ENCODE measurements around the gene SLC12A4. TPM values are rescaled to one million over a fixed set of nuclear protein-coding genes. Genes with fewer than 3 reads are reported as not detected.
"Not testable (repeated sequence)": the region's sequence is repeated elsewhere in the genome, so short reads cannot be mapped to it uniquely, and the experiment has no call there.

SLC12A4 gene
- total RNA-seq, 2 experiments from 2014 or later: 21.8 to 25.8 TPM

DNA sequence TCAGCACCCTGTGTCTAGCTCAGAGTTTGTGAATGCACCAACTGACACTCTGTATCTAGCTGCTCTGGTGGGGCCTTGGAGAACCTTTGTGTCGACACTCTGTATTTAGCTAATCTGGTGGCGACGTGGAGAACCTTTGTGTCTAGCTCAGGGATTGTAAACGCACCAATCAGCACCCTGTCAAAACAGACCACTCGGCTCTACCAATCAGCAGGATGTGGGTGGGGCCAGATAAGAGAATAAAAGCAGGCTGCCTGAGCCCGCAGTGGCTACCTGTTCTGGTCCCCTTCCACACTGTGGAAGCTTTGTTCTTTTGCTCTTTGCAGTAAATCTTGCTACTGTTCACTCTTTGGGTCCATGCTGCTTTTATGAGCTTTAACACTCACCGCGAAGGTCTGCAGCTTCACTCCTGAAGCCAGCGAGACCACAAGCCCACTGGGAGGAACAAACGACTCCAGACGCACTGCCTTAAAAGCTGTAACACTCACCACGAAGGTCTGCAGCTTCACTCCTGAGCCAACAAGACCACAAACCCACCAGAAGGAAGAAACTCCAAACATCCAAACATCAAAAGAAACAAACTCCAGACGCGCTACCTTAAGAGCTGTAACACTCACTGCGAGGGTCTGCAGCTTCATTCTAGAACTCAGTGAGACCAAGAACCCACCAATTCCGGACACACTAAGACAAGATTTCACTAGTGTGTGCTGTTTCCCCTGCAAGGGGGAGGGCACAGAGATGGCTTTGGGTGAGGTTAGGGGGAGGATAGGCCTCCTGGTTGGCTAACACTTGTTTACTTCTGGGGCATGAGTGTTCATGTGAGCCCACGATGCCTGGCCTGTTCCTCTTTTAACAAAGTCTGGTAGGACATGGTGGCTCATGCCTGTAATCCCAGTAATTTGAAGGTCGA, 30.6 kb upstream of the SLC12A4 start, which contains the start of gene DPEP2:
Gene DPEP2 (minus strand): TSS at position 706 of the 910 bp plus-strand sequence. CDS start 6,272 bp downstream, outside the sequence.
- H3K27me3 Mint-ChIP-seq; intact Hi-C loops (cut with DNase I, micrococcal nuclease); H3K9me3 Mint-ChIP-seq (ENCODE audit: low read depth); H3K36me3 Mint-ChIP-seq (ENCODE audit: low read depth): not testable (repeated sequence)
- ATAC-seq (peak; percentile 90), DNase-seq (peak; percentile 68)
- Mint-ChIP-seq H3K4me1 (peaks cover 50% of the 10 kb centered on the region), H3K27ac (peak within 1 kb of the TSS; percentile 96), H3K4me3 (peak within 1 kb of the TSS; percentile 77)
- CTCF ChIA-PET: interaction anchor here (0.6 to 1.8 kb wide), 15 partner anchors 9 to 442 kb away, joined by 3 to 6 read pairs (median 3); partner anchors contain the start of genes DDX28 and DUS2
- POLR2A ChIA-PET: interaction anchor here (0.7 to 2.5 kb wide), 6 partner anchors 12 to 193 kb away, joined by 3 to 21 read pairs (median 6); partner anchors contain the start of genes DDX28, DUS2, NFATC3 and RANBP10

DNA sequence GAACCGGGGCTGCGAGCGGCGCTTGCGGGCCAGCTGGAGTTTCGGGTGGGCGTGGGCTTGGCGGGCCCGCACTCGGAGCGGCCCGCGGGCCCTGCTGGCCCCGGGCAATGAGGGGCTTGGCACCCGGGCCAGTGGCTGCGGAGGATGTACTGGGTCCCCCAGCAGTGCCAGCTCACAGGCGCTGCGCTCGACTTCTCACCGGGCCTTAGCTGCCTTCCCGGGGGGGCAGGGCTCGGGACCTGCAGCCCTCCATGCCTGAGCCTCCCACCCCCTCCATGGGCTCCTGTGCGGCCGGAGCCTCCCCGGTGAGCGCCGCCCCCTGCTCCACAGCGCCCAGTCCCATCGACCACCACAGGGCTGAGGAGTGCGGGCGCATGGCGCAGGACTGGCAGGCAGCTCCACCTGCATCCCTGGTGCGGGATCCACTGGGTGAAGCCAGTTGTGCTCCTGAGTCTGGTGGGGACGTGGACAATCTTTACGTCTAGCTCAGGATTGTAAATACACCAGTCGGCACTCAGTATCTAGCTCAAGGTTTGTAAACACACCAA, 29.9 kb upstream of the SLC12A4 start:
- ATAC-seq; intact Hi-C loops (cut with DNase I, micrococcal nuclease); DNase-seq; H3K36me3 Mint-ChIP-seq (ENCODE audit: low read depth); H3K27me3 Mint-ChIP-seq; H3K4me3 Mint-ChIP-seq; H3K9me3 Mint-ChIP-seq (ENCODE audit: low read depth): not testable (repeated sequence)
- CTCF ChIA-PET: interaction anchor here (0.5 to 1.8 kb wide), 13 partner anchors 9 to 441 kb away, joined by 3 to 6 read pairs (median 3); partner anchors contain the start of genes DDX28 and DUS2
- H3K27ac Mint-ChIP-seq: peak overlapping the region; percentile 96
- POLR2A ChIA-PET: interaction anchor here (0.7 to 2.5 kb wide), 6 partner anchors 11 to 192 kb away, joined by 3 to 21 read pairs (median 6); partner anchors contain the start of genes DDX28, DUS2, NFATC3 and RANBP10
- H3K4me1 Mint-ChIP-seq: peaks cover 57% of the 10 kb centered on the region

DNA sequence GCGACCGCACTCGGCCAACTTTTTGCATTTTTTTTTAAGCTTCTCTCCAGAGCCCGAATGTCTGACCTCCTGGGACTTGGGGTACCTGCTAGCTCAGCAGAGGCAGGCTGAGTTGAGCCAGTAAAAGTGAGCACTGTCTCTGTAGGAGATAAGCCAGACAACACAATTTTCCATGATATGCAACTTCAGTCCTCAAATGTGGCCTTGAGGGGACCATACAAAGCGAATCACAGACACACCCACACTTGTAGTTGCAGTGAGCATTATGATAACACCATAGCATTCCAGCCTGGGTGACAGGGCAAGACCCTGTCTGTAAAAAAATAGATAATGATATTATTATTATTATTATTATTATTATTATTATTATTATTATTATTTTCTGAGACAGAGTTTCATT, 28.2 kb upstream of the SLC12A4 start:
- DNase-seq: no peak
- CTCF ChIA-PET: interaction anchor here (0.6 to 2.1 kb wide), 2 partner anchors 10 to 15 kb away, joined by 4 to 8 read pairs; no protein-coding TSS in a partner anchor
- Mint-ChIP-seq H3K27me3 (no peaks in the 10 kb centered on the region), H3K27ac (no peak overlapping the region), H3K36me3 (ENCODE audit: low read depth) (peaks cover 3% of the 10 kb centered on the region), H3K4me1 (peaks cover 65% of the 10 kb centered on the region), H3K9me3 (ENCODE audit: low read depth) (no peaks in the 10 kb centered on the region), H3K4me3 (no peak overlapping the region)
- ATAC-seq: no peak
- intact Hi-C loops (cut with DNase I, micrococcal nuclease): no loop called here
- POLR2A ChIA-PET: interaction anchor here (0.6 kb wide), 1 partner anchor 62 kb away, joined by 3 read pairs; no protein-coding TSS in a partner anchor

DNA sequence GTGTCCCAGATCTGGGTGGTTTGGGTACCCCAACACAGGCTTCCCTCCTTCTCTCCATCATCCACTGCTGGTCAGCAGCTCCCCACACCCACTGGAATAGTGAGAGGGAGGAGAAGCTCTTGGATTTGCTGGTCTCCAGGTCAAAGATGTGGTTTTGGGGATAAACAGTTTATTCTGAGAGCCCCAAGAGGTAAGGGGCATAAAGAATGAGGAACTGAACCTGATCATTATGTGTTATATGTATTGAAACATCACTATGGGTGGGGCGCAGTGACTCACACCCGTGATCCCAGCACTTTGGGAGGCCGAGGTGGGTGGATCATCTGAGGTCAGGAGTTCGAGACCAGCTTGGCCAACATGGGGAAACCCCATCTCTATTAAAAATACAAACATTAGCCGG, 27.0 kb upstream of the SLC12A4 start:
- POLR2A ChIA-PET: no interaction called here
- Mint-ChIP-seq H3K4me3 (no peak overlapping the region), H3K36me3 (ENCODE audit: low read depth) (peaks cover 3% of the 10 kb centered on the region), H3K4me1 (peaks cover 58% of the 10 kb centered on the region), H3K27me3 (no peaks in the 10 kb centered on the region), H3K27ac (no peak overlapping the region), H3K9me3 (ENCODE audit: low read depth) (no peaks in the 10 kb centered on the region)
- CTCF ChIA-PET: interaction anchor here (0.7 to 2.4 kb wide), 4 partner anchors 11 to 233 kb away, joined by 3 to 11 read pairs (median 7); no protein-coding TSS in a partner anchor
- ATAC-seq: no peak
- DNase-seq: peak; percentile 50
- intact Hi-C loops (cut with DNase I, micrococcal nuclease): no loop called here

DNA sequence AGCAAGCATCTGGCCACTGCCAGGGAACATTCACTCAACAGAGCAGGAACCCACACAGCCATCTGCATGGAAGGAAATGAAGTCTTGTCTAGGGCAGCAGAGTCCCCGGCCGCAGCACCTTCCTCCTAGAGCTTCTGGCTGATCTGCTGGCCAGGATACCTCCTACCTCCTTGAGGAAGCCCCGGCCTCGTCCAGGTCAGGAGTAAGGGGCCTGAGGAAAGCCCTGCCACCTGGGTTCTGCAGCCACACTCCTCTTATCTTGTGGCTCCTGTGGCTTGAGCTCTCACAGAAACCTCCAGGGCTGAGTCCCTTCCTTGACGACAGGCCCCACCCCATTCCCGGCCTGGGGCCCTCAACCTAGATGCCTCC, 25.6 kb upstream of the SLC12A4 start:
- Mint-ChIP-seq H3K4me3 (peak overlapping the region; percentile 69), H3K4me1 (peaks cover 44% of the 10 kb centered on the region), H3K27ac (peak overlapping the region; percentile 96)
- POLR2A ChIA-PET; H3K36me3 Mint-ChIP-seq (ENCODE audit: low read depth); DNase-seq; H3K9me3 Mint-ChIP-seq (ENCODE audit: low read depth); intact Hi-C loops (cut with DNase I, micrococcal nuclease); H3K27me3 Mint-ChIP-seq: not testable (repeated sequence)
- CTCF ChIA-PET: interaction anchor here (0.6 to 2.4 kb wide), 9 partner anchors 8 to 236 kb away, joined by 3 to 11 read pairs (median 6); partner anchors contain the start of genes DDX28 and DUS2
- ATAC-seq: peak; percentile 28

DNA sequence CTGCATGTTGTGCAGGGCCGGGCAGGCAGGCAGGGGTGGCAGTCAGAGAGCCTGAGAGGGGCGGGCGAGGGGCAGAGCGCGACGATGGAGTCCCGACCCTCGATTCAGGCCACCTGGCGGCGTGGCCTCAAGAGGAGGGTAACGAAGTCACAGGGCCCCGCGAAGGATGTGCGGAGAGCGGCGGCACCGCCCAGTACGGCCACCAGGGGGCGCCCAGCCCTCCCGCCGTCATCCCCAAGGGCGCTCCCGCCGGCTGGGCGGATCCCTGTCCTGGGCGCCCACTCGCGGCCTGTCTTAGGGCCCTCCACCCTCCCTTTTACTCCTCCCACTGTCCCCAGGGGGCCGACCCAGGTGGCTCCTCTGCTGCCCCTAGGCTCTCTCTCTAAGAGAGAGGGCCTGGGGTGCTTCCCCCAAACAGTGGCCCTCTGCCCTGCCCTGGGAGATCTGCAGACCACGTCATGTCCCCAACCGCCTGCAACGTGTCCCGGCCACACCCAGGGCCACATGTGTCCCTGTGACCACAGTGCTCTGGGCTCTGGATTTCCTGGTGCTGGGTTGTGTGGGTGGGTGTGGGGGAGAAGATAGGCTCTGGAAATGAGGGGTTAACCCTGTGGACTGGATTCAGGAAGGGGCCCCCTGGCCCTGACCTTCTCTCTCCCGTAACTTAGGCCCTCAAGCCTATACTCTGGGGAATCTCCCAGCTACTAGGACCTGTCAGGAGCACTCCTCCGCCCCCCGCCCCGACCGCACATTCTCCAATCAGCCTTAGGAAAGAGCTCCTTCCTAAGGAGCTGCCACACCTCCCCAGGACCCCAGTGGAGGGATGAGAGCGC, 25.0 kb upstream of the SLC12A4 start:
- peak overlapping the region; percentile 96 for H3K27ac Mint-ChIP-seq
- peak overlapping the region; percentile 69 for H3K4me3 Mint-ChIP-seq
- intact Hi-C loops (cut with DNase I, micrococcal nuclease): loop anchor here (1.0 to 2.0 kb wide), 7 partner anchors 25 to 236 kb away; partner anchors contain the start of genes DDX28 (in 2 of the 2), DUS2 (in 2 of the 2) and SLC12A4 (in 1 of the 2)
- peaks cover 38% of the 10 kb centered on the region for H3K4me1 Mint-ChIP-seq
- DNase-seq (peak; percentile 92), ATAC-seq (peak; percentile 89)
- no peaks in the 10 kb centered on the region for H3K36me3 Mint-ChIP-seq (ENCODE audit: low read depth)
- ChIA-PET POLR2A (no interaction called here), CTCF (interaction anchor here (0.9 to 2.4 kb wide), 7 partner anchors 9 to 53 kb away, joined by 3 to 11 read pairs (median 6); partner anchors contain the start of genes DDX28 and DUS2)
- no peaks in the 10 kb centered on the region for H3K9me3 Mint-ChIP-seq (ENCODE audit: low read depth)
- no peaks in the 10 kb centered on the region for H3K27me3 Mint-ChIP-seq

DNA sequence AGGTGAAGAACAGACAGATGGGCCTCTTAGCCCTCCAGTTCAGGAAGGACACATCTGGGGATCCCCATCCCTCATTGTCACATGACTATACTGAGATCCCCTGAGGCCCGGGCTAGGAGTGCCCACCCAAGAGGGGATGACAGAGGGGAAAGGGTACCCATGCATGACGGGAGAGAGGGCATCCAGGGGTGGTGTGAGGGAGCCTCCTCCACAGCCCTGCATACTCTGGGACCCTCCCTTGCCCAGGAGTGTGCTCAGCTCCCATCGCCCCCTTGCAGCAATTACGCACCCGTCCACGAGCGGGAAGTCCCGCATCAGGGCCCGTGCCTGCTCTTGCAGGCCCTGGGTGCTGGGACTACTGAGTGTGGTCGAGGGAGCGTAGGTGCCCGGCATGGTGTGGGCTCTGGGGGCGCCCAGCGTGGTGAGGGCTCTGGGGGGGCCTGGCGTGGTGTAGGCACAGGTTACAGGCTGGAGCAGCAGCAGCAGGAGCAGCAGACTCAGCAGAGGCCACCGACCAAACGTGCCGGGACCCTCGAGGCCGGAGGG, 24.3 kb upstream of the SLC12A4 start:
- peak overlapping the region; percentile 43 for H3K27ac Mint-ChIP-seq
- H3K4me3 Mint-ChIP-seq: no peak overlapping the region
- ATAC-seq (no peak), DNase-seq (no peak)
- peaks cover 36% of the 10 kb centered on the region for H3K4me1 Mint-ChIP-seq
- intact Hi-C loops (cut with DNase I, micrococcal nuclease): loop anchor here (1.0 to 2.0 kb wide), 7 partner anchors 24 to 237 kb away; partner anchors contain the start of genes DDX28 (in 2 of the 2), DUS2 (in 2 of the 2) and SLC12A4 (in 1 of the 2)
- H3K27me3 Mint-ChIP-seq: no peaks in the 10 kb centered on the region
- CTCF ChIA-PET: interaction anchor here (0.8 to 1.6 kb wide), 5 partner anchors 13 to 73 kb away, joined by 3 to 6 read pairs (median 3); partner anchors contain the start of genes DDX28 and DUS2
- POLR2A ChIA-PET: no interaction called here
- H3K9me3 Mint-ChIP-seq (ENCODE audit: low read depth): no peaks in the 10 kb centered on the region
- H3K36me3 Mint-ChIP-seq (ENCODE audit: low read depth): no peaks in the 10 kb centered on the region

DNA sequence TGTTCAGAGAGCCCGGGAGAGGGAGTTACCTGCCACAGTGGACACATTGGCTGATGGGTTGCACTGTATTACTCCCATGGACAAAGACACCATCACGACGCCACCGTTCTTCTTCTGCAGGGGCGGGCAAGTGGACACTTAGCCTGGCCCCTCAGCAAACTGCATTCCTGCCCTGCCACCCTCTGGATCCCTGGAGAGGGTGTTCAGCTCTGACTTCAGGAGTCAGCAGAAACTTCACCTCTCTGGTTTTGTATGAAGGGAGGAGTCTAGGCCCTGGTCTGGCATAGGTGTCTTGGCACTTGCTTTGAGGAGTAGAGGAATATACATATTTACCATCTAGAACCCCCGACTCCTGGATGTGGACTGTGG, 21.6 kb upstream of the SLC12A4 start:
- Mint-ChIP-seq H3K9me3 (ENCODE audit: low read depth) (no peaks in the 10 kb centered on the region), H3K4me3 (no peak overlapping the region), H3K36me3 (ENCODE audit: low read depth) (no peaks in the 10 kb centered on the region), H3K4me1 (peaks cover 21% of the 10 kb centered on the region), H3K27me3 (no peaks in the 10 kb centered on the region), H3K27ac (peak overlapping the region; percentile 47)
- DNase-seq: no peak
- ATAC-seq: no peak
- intact Hi-C loops (cut with DNase I, micrococcal nuclease): no loop called here
- POLR2A ChIA-PET: no interaction called here
- CTCF ChIA-PET: no interaction called here

DNA sequence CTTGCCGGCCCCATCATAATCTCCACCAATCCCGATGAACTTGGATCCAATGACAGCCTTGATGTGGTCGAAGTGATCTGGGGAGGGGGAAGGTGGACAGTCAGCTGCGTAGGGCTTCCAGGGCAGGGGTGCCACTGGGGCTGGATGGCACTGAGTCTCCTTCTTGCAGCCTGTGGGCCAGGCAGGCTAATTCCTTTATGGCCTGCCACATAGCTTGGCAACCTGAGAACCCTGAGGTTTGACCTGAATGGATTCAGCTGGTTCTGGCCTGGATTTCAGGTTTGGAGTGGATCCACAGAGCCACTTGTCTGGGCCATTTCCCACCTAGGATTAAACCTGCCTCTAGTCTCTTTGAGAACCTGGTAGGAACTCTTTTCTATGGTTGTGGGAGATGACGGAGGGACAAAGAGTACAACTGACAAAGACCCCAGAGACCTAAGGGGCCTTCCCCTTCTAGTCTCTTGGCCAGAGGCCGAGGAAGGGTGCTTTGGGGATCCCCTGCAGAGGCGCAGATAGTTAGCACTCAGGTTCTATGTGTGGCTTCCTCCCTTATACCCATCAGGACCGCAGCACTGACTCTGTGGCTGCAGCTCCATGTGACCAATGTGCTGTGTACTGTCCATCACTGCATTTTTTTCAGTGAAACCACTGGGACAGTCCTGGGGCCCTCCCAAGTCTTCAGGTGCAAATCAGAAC, 21.0 kb upstream of the SLC12A4 start:
- CTCF ChIA-PET: interaction anchor here (0.5 kb wide), 1 partner anchor 9 kb away, joined by 3 read pairs; the partner anchor contains the start of gene DPEP2
- Mint-ChIP-seq H3K27me3 (no peaks in the 10 kb centered on the region), H3K4me3 (no peak overlapping the region), H3K36me3 (ENCODE audit: low read depth) (no peaks in the 10 kb centered on the region), H3K27ac (no peak overlapping the region), H3K4me1 (peaks cover 22% of the 10 kb centered on the region), H3K9me3 (ENCODE audit: low read depth) (no peaks in the 10 kb centered on the region)
- intact Hi-C loops (cut with DNase I, micrococcal nuclease): no loop called here
- no peak for ATAC-seq
- POLR2A ChIA-PET: no interaction called here
- no peak for DNase-seq

DNA sequence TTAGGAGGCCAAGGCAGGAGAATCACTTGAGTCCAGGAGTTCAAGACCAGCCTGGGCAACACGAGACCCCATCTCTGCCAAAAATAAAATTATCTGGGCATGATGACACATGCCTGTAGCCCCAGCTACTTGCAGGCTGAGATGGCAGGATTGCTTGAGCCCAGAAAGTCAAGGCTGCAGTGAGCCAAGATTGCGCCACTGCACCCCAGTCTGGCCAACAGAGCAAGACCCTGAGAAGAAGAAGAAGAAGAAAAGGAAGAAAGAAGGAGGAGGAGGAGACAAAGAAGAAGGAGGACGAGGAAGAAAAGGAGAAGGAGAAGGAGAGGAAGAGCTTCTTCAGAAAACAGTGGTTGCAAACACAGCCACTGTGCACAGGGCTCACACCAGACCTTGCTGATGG, 20.2 kb upstream of the SLC12A4 start:
- POLR2A ChIA-PET: no interaction called here
- no peak overlapping the region for H3K27ac Mint-ChIP-seq
- peaks cover 26% of the 10 kb centered on the region for H3K4me1 Mint-ChIP-seq
- H3K27me3 Mint-ChIP-seq: no peaks in the 10 kb centered on the region
- no peaks in the 10 kb centered on the region for H3K36me3 Mint-ChIP-seq (ENCODE audit: low read depth)
- CTCF ChIA-PET: interaction anchor here (1.4 kb wide), 1 partner anchor 10 kb away, joined by 5 read pairs; the partner anchor contains the start of gene DPEP2
- DNase-seq (no peak), ATAC-seq (no peak)
- intact Hi-C loops (cut with DNase I, micrococcal nuclease): no loop called here
- no peaks in the 10 kb centered on the region for H3K9me3 Mint-ChIP-seq (ENCODE audit: low read depth)
- H3K4me3 Mint-ChIP-seq: no peak overlapping the region

Data from activated CD4-positive, alpha-beta T cell treated with anti-CD3 and anti-CD28 coated beads for 36 hours (primary cell).